Body of pancreas (tissue), 4 donors: ENCODE results near the gene CLDN4.

ENCODE experiments used
- CTCF ChIP-seq, 7 experiments: fragments of 450-650 bp in 4 of 7; fragments of 200-600 bp in 3 of 7; sonication (generic) in 3 of 7; IDR thresholded peaks; one replicate each; pipeline ENCODE4 v1.5.1; 2016 to 2019; ENCODE audit warnings: antibody characterized with exemption in 7 of 7
- POLR2A ChIP-seq, 3 donors: fragments of 450-650 bp; IDR thresholded peaks; one replicate each; pipeline ENCODE4 v1.6.1; 2016; ENCODE audit warnings: antibody characterized with exemption in 3 of 3, mild to moderate bottlenecking in 2 of 3

- no peak for TF ChIP-seq POLR2A (IDR thresholded peaks at IDR 0.05)
- TF ChIP-seq CTCF (IDR thresholded peaks at IDR 0.05), result no peak
These were observed 41.7 kb upstream of the CLDN4 start for GRCh38 chr7:73789051-73789450.
